T-helper 9 cell (primary cell): ENCODE data around the gene LRP5.
"Not testable (repeated sequence)": the region's sequence is repeated elsewhere in the genome, so short reads cannot be mapped to it uniquely, and the experiment has no call there.

Source experiments
- DNase-seq: peaks from one replicate; pipeline ENCODE4 v3.0.0-alpha.2; 2020

The LRP5 gene

DNA sequence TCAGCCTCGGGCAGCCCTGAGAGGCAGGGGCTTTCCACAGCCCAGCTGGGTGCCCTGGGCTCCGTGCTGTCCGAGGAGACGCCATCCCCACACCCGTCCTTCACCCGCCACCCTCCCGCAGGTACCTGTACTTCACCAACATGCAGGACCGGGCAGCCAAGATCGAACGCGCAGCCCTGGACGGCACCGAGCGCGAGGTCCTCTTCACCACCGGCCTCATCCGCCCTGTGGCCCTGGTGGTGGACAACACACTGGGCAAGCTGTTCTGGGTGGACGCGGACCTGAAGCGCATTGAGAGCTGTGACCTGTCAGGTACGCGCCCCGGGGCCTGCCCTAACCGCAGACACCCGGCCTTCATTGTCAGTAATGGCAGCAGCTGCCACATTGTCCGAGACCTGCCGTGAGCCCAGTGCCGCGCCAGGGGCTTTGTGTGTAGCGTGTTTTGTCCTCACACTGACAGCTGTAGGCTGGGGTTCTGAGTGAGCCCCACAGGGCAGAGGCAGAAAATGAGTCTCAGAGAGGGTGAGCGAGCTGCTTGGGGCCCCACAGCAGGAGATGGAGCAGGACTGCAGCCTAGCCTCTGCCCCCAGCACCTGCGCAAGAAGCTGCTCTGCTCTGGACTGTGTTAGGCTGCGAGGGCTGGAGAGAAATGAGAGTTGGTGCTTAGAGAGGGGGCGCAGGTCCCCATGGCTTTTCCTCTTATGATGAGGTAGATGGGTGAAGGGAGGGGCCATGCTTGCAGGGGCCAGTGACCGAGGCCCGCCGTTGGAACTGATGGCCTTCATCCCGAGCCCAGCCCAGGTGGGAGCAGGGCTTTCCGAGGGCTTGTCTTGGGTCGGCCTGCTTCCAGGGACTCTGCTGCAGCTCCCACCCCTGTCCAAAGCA lies 112.8 kb downstream of the LRP5 start:
- no peak for DNase-seq

DNA sequence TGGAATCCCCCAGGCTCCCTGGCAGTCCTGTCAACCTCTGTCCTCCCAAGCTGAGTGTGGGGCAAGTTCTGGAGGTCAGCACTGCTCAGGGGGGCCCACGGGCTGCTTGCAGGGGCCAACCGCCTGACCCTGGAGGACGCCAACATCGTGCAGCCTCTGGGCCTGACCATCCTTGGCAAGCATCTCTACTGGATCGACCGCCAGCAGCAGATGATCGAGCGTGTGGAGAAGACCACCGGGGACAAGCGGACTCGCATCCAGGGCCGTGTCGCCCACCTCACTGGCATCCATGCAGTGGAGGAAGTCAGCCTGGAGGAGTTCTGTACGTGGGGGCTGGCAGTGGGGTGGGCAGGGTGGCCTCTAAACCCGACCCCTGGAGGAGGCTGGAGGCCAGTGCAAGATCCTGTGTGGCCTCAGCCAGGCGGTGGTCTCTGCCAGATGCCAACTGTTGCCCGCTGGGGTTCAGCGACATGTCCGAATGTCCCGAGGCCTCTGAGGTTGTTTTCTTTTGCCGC lies 113.5 kb downstream of the LRP5 start:
- DNase-seq, result no peak

DNA sequence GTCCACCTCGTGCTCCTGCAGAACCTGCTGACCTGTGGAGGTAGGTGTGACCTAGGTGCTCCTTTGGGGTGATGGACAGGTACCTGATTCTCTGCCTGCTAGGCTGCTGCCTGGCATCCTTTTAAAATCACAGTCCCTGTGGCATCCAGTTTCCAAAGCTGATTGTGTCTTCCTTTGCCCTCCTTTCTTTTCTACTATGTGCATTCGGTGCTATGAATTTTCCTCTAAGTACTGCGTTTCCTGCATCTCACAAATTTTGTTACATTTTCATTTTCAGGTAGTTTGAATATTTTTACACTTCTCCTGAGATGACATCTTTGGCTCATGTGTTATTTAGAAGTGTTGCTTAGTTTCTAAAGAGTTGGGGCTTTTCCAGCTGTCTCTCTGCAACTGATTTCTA lies 117.3 kb downstream of the LRP5 start:
- no peak for DNase-seq

DNA sequence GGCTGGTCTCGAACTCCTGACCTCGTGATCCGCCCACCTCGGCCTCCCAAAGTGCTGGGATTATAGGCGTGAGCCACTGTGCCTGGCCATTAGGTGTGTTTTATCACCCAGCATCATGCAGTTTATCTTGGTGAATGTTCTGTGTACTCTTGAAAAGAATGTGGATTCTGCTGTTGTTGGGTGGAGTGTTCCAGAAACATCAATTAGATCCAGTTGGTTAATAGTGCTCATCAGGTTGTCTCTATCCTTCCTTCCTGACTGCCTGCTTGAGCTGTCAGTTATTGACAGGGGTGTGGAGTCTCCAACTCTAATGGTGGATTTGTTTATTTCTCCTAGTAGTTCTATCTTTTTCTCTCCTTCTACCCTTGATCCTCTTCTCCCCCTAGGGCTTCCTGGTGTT lies 118.0 kb downstream of the LRP5 start:
- no peak for DNase-seq

DNA sequence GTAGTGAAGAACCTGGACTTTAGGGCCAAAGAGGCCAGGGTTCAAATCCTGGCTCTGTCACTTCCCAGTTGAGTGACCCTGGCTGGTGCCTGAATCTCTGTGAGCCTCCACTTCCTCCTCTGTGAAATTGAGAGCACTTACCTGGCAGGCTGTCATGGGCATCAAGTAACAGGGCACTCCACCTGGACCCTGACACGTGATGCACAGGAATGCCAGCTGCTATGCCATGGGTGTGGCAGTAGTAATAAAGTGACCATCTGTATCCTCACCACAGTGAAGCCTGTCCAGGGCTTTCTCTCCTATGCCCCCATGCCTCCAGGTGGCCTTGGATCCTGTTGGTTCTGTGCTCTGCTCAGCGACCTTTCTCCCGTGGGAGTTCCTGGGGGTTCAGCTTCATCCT lies 118.4 kb downstream of the LRP5 start:
- DNase-seq, result no peak

DNA sequence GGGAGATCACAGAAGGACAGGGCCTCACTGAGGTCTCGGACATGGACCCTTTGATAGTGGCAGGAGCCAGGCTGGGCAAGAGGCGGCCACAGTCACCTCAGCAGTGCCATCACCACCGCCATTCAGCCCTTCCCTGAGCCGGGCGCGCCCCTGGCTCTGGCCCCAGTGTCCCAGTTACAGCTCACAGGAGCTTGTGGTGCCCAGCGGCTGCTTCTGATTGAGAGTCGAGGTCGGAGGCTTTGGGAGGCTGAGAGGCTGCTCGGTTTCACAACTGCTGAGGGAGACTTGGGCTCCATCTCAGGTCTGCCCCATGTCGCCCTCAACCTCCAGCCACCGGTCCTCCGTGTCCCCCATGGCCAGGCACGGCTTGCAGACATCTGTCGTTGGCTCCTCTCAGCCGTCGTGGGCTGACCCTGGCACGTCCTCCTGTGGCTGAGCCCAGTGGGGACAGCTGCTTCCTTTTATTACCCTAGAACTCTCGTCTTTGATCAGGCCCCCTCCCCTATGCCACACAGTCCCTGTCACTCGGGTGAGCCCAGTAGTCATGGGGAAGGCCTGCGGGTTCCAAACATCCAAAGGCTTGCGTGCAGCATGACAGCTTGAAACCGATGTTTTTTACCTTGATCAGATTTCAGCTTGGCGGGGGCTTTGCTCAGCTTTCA lies 119.7 kb downstream of the LRP5 start:
- DNase-seq, result no peak

DNA sequence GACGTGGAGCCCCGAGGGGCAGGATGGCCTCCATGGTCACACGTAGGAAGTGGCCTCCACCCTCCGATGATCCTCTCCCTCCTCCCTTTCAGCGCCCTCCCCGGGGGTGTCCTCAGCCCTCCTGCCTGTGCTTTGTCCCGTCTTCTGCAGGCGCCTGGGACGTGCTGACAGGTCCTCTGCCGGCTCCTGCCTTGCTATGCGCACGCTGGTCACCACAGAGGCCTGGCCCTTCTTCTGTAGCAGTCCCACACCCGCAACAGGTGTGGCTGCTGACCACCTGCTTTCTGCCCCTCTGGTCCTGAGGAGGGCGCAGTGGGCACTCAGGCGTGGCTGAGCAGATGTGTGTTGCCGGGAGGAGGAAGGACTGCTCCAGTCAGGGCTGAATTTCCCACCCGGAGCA lies 120.5 kb downstream of the LRP5 start:
- DNase-seq, result no peak

DNA sequence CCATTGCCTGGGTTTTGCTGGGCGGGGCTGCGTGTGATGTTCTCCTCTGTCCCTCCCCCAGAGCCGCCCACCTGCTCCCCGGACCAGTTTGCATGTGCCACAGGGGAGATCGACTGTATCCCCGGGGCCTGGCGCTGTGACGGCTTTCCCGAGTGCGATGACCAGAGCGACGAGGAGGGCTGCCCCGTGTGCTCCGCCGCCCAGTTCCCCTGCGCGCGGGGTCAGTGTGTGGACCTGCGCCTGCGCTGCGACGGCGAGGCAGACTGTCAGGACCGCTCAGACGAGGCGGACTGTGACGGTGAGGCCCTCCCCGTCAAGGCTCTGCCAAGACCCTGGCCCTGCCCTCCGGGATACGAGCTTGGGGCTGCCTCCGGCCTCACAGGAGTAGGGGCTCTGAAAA lies 121.2 kb downstream of the LRP5 start:
- DNase-seq, result no peak

DNA sequence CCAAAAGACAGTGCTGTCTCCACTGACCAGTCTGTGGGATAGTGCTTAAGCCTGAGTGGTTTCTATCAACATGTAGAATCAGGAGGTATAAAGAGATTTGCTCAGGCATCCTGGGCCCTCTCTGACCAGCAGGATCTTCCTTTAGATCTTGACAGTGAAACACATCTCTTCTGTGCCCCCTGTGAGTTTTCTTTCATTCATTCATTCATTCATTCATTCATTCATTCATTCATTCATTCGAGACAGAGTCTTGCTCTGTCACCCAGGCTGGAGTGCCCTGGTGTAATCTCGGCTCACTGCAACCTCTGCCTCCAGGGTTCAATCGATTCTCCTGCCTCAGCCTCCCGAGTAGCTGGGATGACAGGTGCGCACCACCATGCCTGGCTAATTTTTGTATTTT lies 121.8 kb downstream of the LRP5 start:
- not testable (repeated sequence) for DNase-seq

DNA sequence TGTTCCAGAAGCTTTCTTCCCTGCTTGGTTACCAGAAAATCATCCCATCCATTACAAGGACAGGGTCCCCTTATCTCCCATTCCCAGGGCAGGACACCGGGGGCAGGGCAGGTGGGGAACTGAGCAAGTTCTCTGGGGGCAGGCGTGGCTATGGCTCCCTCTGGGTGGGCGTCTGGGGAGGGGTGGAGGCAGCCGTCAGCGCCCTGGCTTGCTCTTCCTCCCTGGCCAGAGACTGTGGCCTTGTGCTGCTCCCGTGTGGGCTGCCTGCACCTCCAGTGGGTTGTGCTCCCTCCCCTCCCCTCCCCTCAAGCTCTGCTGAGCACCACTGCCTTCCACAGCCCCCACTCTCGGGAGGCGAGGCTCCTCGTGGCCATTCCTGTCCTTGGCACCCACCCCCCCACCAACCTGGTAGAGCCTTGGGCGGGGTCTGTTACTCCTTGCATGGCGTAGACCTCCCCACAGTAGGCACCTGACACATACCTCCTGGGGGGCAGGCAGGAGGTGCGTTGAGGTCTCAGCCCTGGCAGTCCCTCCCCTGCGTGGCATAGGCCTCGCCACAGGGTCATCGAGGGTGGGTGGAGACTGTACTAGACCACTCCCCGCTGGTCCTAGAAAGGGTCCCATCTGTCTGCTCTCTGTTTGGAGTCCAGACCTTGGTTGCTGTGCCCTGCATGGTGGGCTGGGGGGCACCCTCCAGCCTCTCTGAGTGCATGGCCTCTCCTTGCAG lies 123.9 kb downstream of the LRP5 start:
- DNase-seq, result no peak

DNA sequence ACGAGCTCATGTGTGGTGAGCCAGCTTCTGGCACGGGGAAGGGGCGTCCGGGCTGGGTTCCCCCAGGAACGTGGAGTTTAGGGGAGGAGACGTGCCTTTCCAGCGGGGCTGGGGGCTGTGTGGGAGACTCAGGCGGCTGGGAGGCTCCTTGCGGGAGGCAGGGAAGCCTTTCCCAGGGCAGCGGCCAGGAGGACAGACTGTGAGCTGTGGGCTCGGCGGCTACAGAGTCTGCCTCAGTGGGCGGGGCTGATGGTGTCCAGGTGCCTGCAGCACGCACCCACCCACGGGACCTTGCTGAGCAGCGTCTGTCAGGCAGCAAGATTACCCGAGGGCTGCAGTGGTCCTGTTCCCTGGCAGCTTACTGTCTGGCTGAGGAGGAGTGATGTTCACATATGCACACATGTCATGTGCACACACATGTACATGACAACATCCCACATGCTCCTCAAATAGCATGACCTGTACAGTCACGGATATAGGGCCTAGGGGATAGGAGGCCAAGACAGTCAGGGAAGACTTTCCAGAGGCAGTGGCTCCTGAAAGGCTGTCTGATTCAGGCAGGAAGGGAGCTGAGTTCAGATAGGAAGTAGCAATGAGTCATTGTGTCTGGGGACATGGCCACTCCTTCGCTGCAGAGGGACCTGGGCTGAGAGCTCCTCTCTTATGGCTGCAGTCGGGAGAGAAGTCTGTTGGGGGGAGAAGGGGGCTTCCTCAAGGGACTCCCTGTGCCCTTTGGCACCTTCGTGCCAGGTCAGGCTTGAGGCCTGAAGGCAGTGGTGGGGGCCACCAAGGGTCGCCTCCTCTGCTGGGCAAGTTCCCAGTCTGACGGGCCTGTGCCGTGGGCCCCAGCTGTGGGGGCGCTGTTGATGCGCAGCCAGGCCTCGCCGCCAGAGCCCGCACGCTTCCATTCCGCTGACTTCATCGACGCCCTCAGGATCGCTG lies 124.9 kb downstream of the LRP5 start:
- no peak for DNase-seq

DNA sequence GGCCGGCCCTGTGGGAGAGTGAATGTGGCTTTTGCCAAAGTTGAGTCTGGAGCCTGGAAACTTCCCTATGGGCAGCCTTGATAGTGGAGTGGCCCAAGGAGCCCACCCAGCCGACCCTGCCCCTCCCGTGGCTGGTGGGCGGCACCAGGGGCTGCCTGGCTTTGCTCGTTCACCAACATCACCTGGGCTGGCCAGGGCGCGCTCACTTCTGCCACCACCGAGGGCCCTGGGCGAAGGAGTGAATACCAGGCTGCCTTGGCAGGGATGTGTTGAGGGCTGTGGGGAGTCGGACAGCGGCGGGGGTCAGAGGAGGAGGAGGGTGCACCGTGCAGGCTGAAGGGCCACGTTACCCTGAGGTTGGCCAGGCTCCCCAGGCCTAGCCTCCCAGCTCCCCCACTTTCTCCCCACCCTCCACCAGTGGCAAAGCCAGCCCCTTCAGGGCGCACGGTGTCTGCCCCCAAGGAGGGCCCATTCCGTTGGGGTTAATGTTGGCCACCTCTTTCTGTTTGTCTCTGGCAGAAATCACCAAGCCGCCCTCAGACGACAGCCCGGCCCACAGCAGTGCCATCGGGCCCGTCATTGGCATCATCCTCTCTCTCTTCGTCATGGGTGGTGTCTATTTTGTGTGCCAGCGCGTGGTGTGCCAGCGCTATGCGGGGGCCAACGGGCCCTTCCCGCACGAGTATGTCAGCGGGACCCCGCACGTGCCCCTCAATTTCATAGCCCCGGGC lies 125.7 kb downstream of the LRP5 start:
- no peak for DNase-seq

DNA sequence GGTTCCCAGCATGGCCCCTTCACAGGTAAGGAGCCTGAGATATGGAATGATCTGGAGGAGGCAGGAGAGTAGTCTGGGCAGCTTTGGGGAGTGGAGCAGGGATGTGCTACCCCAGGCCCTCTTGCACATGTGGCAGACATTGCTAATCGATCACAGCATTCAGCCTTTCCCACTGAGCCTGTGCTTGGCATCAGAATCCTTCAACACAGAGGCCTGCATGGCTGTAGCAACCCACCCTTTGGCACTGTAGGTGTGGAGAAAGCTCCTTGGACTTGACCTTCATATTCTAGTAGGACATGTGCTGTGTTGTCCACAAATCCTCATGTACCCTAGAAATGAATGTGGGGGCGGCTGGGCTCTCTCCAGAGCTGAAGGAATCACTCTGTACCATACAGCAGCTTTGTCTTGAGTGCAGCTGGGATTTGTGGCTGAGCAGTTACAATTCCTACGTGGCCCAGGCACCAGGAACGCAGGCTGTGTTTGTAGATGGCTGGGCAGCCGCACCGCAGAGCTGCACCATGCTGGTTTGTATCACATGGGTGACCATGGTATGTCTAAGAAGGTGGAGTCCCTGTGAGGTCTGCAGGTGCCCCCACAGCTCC lies 126.4 kb downstream of the LRP5 start:
- no peak for DNase-seq

DNA sequence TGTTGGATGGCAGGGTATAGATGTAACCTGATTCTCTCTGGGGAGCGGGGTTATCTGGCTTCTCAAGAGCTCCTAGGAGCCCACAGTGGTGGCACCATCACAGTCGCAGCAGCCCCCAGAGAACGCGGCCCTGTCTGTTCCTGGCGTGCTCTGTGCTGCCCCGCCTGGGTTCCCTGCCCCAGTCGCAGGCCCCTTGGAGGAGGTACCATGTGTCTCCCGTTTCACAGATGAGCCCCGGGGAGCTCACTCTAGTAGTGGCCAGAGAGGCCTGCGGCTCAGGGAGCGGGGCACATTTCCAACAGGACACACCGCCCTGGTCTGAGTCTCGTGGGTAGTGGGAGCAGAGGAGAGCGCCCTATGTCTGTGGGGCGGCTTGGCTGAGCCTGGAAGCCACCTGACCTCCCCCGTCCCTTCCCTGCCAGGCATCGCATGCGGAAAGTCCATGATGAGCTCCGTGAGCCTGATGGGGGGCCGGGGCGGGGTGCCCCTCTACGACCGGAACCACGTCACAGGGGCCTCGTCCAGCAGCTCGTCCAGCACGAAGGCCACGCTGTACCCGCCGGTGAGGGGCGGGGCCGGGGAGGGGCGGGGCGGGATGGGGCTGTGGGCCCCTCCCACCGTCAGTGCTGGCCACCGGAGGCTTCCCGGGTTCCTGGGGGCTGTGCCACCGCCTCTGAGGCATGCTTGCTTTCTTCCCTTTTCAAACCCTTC lies 127.1 kb downstream of the LRP5 start:
- no peak for DNase-seq

DNA sequence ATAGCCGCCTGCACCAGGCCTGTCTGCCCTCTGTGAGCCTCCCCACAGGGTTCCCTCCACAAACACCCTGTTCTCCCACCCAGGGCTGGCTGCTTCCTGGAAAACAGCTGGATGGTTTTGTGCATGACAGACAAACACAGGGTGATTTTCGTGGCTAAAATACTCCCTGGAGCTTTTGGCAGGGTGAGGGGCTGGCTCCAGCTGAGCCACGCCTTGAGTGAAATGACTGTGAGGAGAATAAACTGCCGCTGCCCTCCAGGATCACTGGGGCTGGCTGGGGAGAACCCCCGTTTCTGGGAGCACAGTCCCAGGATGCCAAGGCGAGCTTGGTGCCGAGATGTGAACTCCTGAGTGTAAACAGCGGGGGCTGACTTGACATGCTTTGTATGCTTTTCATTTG lies 127.8 kb downstream of the LRP5 start:
- no peak for DNase-seq

DNA sequence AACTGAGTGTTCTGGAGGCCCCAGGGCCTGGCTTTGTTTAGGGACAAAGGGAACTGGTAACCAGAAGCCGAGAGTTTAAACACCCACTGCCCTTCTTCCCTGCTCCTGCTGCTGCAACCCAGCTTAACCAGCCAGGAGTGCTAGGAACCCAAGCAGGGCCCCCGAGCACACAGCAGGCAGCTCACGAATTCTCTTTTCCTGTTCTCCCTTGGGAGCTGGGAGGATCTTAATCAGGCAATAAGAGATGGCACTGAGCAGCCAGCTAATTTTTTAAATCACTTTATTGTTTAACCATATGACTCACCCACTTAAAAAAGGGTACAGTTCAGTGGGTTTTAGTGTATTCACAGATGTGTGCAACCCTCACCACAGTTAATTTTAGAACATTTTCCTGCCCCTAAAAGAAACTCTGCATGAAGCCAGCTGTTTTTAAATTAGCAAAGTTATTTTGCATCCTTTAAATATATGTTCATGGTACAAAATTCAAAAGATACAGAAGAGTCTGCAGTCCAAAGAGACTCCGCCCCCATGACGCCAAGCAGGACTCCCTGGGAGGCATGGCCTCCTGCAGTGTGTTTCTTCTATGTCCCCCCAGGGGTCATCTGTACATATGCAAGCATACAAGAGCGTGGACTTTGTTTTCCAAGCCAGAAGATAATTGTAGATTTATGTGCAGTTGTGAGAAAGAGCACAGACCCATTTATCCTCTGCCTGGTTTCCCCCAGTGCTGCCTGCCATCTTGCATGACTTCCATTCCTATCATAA lies 129.3 kb downstream of the LRP5 start:
- no peak for DNase-seq

DNA sequence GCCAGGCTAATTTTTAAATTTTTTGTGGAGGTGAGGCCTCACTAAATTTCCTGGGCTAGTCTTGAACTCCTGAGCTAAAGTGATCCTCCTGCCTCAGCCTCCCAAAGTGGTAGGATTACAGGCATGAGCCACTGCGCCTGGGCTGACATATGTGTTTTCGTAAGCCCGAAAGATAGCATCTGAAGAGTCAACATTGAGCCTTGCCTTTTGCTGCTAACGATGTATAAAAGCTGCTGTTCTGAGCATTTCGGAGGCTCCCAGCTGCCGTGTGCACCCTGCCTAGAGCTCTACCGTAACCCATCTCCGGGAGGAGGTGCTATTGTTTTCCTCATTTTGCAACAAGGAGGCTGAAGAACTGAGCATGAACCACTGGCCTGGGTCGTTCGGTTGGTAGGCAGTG lies 130.0 kb downstream of the LRP5 start:
- no peak for DNase-seq

DNA sequence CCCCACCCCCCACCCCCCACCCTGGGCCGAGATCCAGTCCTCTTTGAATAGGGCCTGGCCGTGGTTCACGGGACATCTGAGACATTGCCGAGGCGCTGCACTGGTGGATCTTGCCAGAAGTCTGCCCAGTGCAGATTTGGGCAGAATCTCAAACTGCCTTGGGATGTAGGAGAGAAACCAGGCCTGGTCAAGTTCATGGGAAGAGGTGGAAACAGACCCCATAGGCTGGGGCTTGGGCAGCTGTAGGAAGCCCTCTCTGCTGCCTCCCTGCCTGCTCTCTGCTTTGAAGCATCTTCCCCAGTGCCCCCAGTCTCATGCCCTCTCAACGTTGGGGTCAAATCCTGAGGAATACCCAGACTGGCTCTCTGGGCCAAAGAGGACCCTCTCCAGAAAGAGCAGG lies 132.2 kb downstream of the LRP5 start:
- no peak for DNase-seq

DNA sequence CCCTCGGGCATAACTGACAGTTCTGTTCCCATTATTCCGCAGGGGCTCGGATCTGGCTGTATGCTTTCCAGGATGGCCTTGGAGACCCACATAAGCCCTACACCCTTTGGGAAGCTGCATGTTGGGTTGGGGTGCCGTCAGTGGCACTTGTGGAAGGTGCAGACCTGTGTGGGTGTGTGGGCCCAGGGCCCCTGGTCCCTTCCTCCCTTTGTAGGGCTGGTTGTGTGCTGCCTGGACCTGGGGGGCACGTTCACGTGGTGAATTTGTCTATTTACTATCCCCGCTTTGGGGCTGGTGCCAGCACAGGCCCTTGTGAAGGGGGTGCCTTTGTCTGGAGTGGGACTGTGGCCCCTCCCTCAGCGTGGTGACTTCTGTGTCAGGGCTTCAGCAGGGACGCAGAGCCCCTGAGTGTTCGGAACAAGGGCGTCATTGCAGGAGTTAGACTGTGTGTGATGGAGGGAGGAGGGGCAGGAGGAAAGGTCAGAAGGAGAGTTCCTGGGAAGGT lies 133.2 kb downstream of the LRP5 start:
- DNase-seq, result no peak
